Measurements from ENCODE around the gene SEC14L2.
"Not testable (repeated sequence)": the region's sequence is repeated elsewhere in the genome, so short reads cannot be mapped to it uniquely, and the experiment has no call there.

Gene SEC14L2

GRCh38 chr22:30455075-30455840, 58.4 kb downstream of the SEC14L2 start:
- no peak for DNase-seq (ENCODE audit: low spot score)

GRCh38 chr22:30457981-30458380, 61.2 kb downstream of the SEC14L2 start:
- peak; percentile 27 for DNase-seq (ENCODE audit: low spot score)

- DNase-seq (ENCODE audit: low spot score): no peak
Measured at GRCh38 chr22:30459181-30460052, 62.6 kb downstream of the SEC14L2 start.

- no peak for DNase-seq (ENCODE audit: low spot score)
Measured at GRCh38 chr22:30460147-30460546, 63.3 kb downstream of the SEC14L2 start.

- DNase-seq (ENCODE audit: low spot score): not testable (repeated sequence)
Measured at GRCh38 chr22:30460555-30460954, 63.7 kb downstream of the SEC14L2 start.

GRCh38 chr22:30469165-30469564, 72.3 kb downstream of the SEC14L2 start:
- DNase-seq (ENCODE audit: low spot score): no peak

GRCh38 chr22:30470655-30471054, 73.8 kb downstream of the SEC14L2 start:
- no peak for DNase-seq (ENCODE audit: low spot score)

GRCh38 chr22:30471616-30472318, 74.9 kb downstream of the SEC14L2 start, which contains the start of gene SEC14L3:
Gene SEC14L3, minus strand, starts transcription at chr22:30472017. Its CDS starts 59 bp downstream, at chr22:30471958.
- DNase-seq (ENCODE audit: low spot score): no peak

GRCh38 chr22:30472994-30473720, 76.3 kb downstream of the SEC14L2 start:
- DNase-seq (ENCODE audit: low spot score): no peak

- DNase-seq (ENCODE audit: low spot score): no peak
Measured at GRCh38 chr22:30474121-30474520, 77.3 kb downstream of the SEC14L2 start.

Measured in GM03348 (cell line).